H1 (cell line): ENCODE results near the gene PRIMA1. TPM values are rescaled to one million over a fixed set of nuclear protein-coding genes. Genes with fewer than 3 reads are reported as not detected.

ENCODE experiments used
- CTCF ChIA-PET: fragments of 300-600 bp; sonication (Branson Sonifier 250); formaldehyde crosslinking; loops from one replicate; lab custom pipeline; 2021; ENCODE audit not compliant: partially characterized antibody; lab: Charles Lee
- POLR2A ChIA-PET: fragments of 300-600 bp; sonication (Branson Sonifier 250); formaldehyde crosslinking; loops from one replicate; lab custom pipeline; 2021; ENCODE audit warnings: inconsistent platforms; ENCODE audit not compliant: partially characterized antibody; lab: Charles Lee
- DNase-seq, 2 experiments: peaks; one replicate each; pipeline versions ENCODE4 v3.0.0 to v3.0.0-alpha.2; 2010 to 2022; ENCODE audit warnings: low spot score in 2 of 2, low read depth in 1 of 2, mixed read lengths in 1 of 2
- FAIRE-seq: peaks from 2 replicates; lab custom pipeline; 2011; peaks lifted over from hg19 to GRCh38; lab: Jason Lieb, UNC
- H2AFZ ChIP-seq: 2 replicates; pipeline ENCODE4 v1.8.1; 2012; ENCODE audit warnings: low read length, inconsistent platforms
- H2AK5ac ChIP-seq: 2 replicates; pipeline ENCODE4 v1.6.1; 2013; ENCODE audit warnings: low read depth, low read length
- H2BK120ac ChIP-seq: replicated peaks from 2 replicates; pipeline ENCODE3; 2013; ENCODE audit warnings: low read depth, low read length, inconsistent platforms
- H2BK12ac ChIP-seq: 2 replicates; pipeline ENCODE4 v1.6.1; 2013; ENCODE audit warnings: low read depth, low read length
- H2BK15ac ChIP-seq: 2 replicates; pipeline ENCODE4 v1.6.1; 2013; ENCODE audit warnings: low read length
- H2BK20ac ChIP-seq: 2 replicates; pipeline ENCODE4 v1.6.1; 2013; ENCODE audit warnings: low read length
- H2BK5ac ChIP-seq: 2 replicates; pipeline ENCODE4 v1.6.1; 2013; ENCODE audit warnings: low read depth, low read length
- H3K14ac ChIP-seq: 2 replicates; pipeline ENCODE4 v1.6.1; 2013; ENCODE audit warnings: inconsistent platforms; ENCODE audit not compliant: insufficient read length
- H3K18ac ChIP-seq: 2 replicates; pipeline ENCODE4 v1.6.1; 2013; ENCODE audit warnings: low read length; ENCODE audit errors: extremely low read depth
- H3K23ac ChIP-seq: 2 replicates; pipeline ENCODE4 v1.6.1; 2013; ENCODE audit warnings: inconsistent platforms; ENCODE audit not compliant: insufficient read length
- H3K23me2 ChIP-seq: 2 replicates; pipeline ENCODE4 v1.6.1; 2013; ENCODE audit warnings: low read depth, low read length
- H3K27ac ChIP-seq: 2 replicates; pipeline ENCODE4 v1.6.1; 2011; ENCODE audit warnings: low read depth, low read length, inconsistent platforms
- H3K27me3 ChIP-seq, 4 experiments: replicated peaks in 1 of 4; 1 replicate in 1 of 4; 2 replicates in 3 of 4; pipeline versions ENCODE4 v1.6.1 to v1.8.1; 2011 to 2013; ENCODE audit warnings: low read length in 3 of 4, mild to moderate bottlenecking in 3 of 4, inconsistent platforms in 2 of 4, mixed read lengths in 2 of 4, moderate library complexity in 1 of 4; ENCODE audit not compliant: control insufficient read depth in 3 of 4, insufficient read depth in 3 of 4; ENCODE audit errors: extremely low read depth in 1 of 4
- H3K36me3 ChIP-seq, 4 experiments: 2 replicates each; pipeline versions ENCODE4 v1.6.1 to v1.8.1; 2011 to 2013; ENCODE audit warnings: mild to moderate bottlenecking in 4 of 4, low read length in 3 of 4, moderate library complexity in 2 of 4, control low read depth in 1 of 4, inconsistent platforms in 1 of 4; ENCODE audit not compliant: insufficient read depth in 4 of 4, control insufficient read depth in 2 of 4
- H3K4ac ChIP-seq: replicated peaks from 2 replicates; pipeline ENCODE3; 2013; ENCODE audit warnings: low read length, low read depth, mixed read lengths, inconsistent platforms; ENCODE audit not compliant: insufficient read length
- H3K4me1 ChIP-seq, 4 experiments: replicated peaks in 1 of 4; 1 replicate in 1 of 4; 2 replicates in 3 of 4; pipeline versions ENCODE4 v1.6.1 to v1.8.1; 2011 to 2013; ENCODE audit warnings: low read length in 3 of 4, inconsistent platforms in 2 of 4, mixed read lengths in 1 of 4; ENCODE audit not compliant: insufficient read depth in 4 of 4, control insufficient read depth in 3 of 4
- H3K4me2 ChIP-seq, 2 experiments: 2 replicates each; pipeline versions ENCODE4 v1.6.1 to v1.8.1; 2011 to 2013; ENCODE audit warnings: low read depth in 2 of 2, low read length in 2 of 2, control low read depth in 1 of 2, inconsistent platforms in 1 of 2, mild to moderate bottlenecking in 1 of 2; ENCODE audit not compliant: insufficient read depth in 1 of 2
- H3K4me3 ChIP-seq, 4 experiments: fragments of 200-600, 300-600 bp in 1 of 4; sonication (generic), shearing (Covaris generic), sonication (Bioruptor Twin) in 1 of 4; 2 replicates each; pipeline versions ENCODE4 v1.5.1 to v1.8.1; 2011 to 2016; ENCODE audit warnings: low read length in 4 of 4, low read depth in 3 of 4, control low read depth in 2 of 4, inconsistent platforms in 2 of 4, mild to moderate bottlenecking in 2 of 4, mixed read lengths in 1 of 4, moderate library complexity in 1 of 4; ENCODE audit not compliant: insufficient read depth in 2 of 4; ENCODE audit errors: extremely low read depth in 1 of 4
- H3K56ac ChIP-seq: replicated peaks from 2 replicates; pipeline ENCODE3; 2013; ENCODE audit warnings: low read depth, mild to moderate bottlenecking, mixed read lengths, low read length, inconsistent platforms; ENCODE audit not compliant: insufficient read length
- H3K79me1 ChIP-seq: 2 replicates; pipeline ENCODE4 v1.6.1; 2013; ENCODE audit warnings: low read depth, low read length, control low read depth
- H3K79me2 ChIP-seq, 2 experiments: 2 replicates each; pipeline versions ENCODE4 v1.6.1 to v1.8.1; 2012 to 2013; ENCODE audit warnings: low read length in 2 of 2, mild to moderate bottlenecking in 2 of 2, inconsistent platforms in 1 of 2; ENCODE audit not compliant: insufficient read depth in 2 of 2, control insufficient read depth in 1 of 2
- H3K9ac ChIP-seq, 4 experiments: replicated peaks in 1 of 4; 1 replicate in 1 of 4; 2 replicates in 3 of 4; pipeline versions ENCODE4 v1.6.1 to v1.8.1; 2011 to 2013; ENCODE audit warnings: low read depth in 3 of 4, low read length in 3 of 4, control low read depth in 2 of 4, mild to moderate bottlenecking in 2 of 4, moderate library complexity in 2 of 4, inconsistent platforms in 1 of 4; ENCODE audit errors: extremely low read depth in 1 of 4
- H3K9me3 ChIP-seq, 2 experiments: 2 replicates each; pipeline versions ENCODE4 v1.6.1 to v1.8.1; 2012 to 2013; ENCODE audit warnings: mild to moderate bottlenecking in 2 of 2, moderate library complexity in 2 of 2, control low read depth in 1 of 2, inconsistent platforms in 1 of 2, low read depth in 1 of 2, low read length in 1 of 2, mixed read lengths in 1 of 2; ENCODE audit not compliant: insufficient read depth in 2 of 2
- H4K20me1 ChIP-seq, 2 experiments: replicated peaks in 1 of 2; 2 replicates each; pipeline versions ENCODE3 to v1.8.1; 2011 to 2013; ENCODE audit warnings: inconsistent platforms in 2 of 2, low read length in 2 of 2, mild to moderate bottlenecking in 1 of 2; ENCODE audit not compliant: insufficient read depth in 2 of 2, control insufficient read depth in 1 of 2
- H4K5ac ChIP-seq: 2 replicates; pipeline ENCODE4 v1.6.1; 2013; ENCODE audit warnings: low read length, low read depth, mixed read lengths, inconsistent platforms; ENCODE audit not compliant: insufficient read length
- H4K8ac ChIP-seq: 2 replicates; pipeline ENCODE4 v1.8.0; 2013; ENCODE audit warnings: mild to moderate bottlenecking, moderate library complexity, low read length, inconsistent platforms; ENCODE audit not compliant: insufficient read depth; ENCODE audit errors: extremely low read depth
- H4K91ac ChIP-seq: replicated peaks from 2 replicates; pipeline ENCODE3; 2013; ENCODE audit warnings: low read length, mixed read lengths, inconsistent platforms; ENCODE audit not compliant: insufficient read length
- GTF2F1 ChIP-seq: IDR thresholded peaks from 2 replicates; pipeline ENCODE4 v1.6.1; 2012; ENCODE audit warnings: low read depth, low read length, improper control_type of control experiment, borderline replicate concordance
- POLR2A ChIP-seq, 2 experiments: IDR thresholded peaks; 1 replicate in 1 of 2; 2 replicates in 1 of 2; pipeline ENCODE4 v1.6.1; 2011; ENCODE audit warnings: low read depth in 2 of 2, low read length in 2 of 2, mild to moderate bottlenecking in 2 of 2; ENCODE audit errors: control extremely low read depth in 1 of 2
- POU5F1 ChIP-seq: IDR thresholded peaks from 2 replicates; pipeline ENCODE4 v1.6.1; 2011; ENCODE audit warnings: low read depth, mild to moderate bottlenecking, low read length, moderate library complexity
- SP1 ChIP-seq: IDR thresholded peaks from 2 replicates; pipeline ENCODE4 v1.6.1; 2011; ENCODE audit warnings: low read depth, low read length
- ZNF274 ChIP-seq: IDR thresholded peaks from 2 replicates; pipeline ENCODE4 v1.7.0; 2012; ENCODE audit warnings: low read length, borderline replicate concordance; ENCODE audit errors: extremely low read depth
- WGBS, 2 experiments: shearing (Covaris generic) in 1 of 2; methylation state at CpG; one replicate each; pipeline versions ENCODE4 v1.1.6 to v1.1.7; 2013 to 2015; ENCODE audit warnings: low lambda C conversion rate in 2 of 2, mixed read lengths in 2 of 2, inconsistent platforms in 1 of 2, low coverage in 1 of 2, missing lambda C conversion rate in 1 of 2; ENCODE audit not compliant: insufficient replicate concordance in 2 of 2, insufficient coverage in 1 of 2, insufficient read length in 1 of 2; ENCODE audit errors: extremely low coverage in 1 of 2, missing lambda C conversion rate in 1 of 2; 5-methylcytosine and 5-hydroxymethylcytosine counted together
- polyA plus RNA-seq, 7 experiments: library from polyadenylated mRNA; depleted of rRNA in 3 of 7; stranded (reverse) in 5 of 7; unstranded in 2 of 7; fragments of >200 nt in 5 of 7; fragments of 200-250 nt in 2 of 7; gene quantifications; 1 replicate in 5 of 7; 2 replicates in 1 of 7; 4 replicates in 1 of 7; pipeline versions ENCODE4 v1.2.1 to v1.2.3, GENCODE V29; 2011 to 2013; ENCODE audit warnings: missing spikeins in 2 of 7, mixed read lengths in 2 of 7
- total RNA-seq: library from RNA; stranded (reverse); fragmentation: NEBNext Ultra II Directional; extraction: Animal tissue kit (Norgen Biotek cat#: 25700); gene quantifications from 2 replicates; pipeline ENCODE4 v1.2.1, GENCODE V29; 2021
- TF ChIP-seq, protein P1 (sequence below), 3 experiments: IDR thresholded peaks; 1 replicate in 2 of 3; 2 replicates in 1 of 3; pipeline versions ENCODE4 v1.5.1 to v1.6.1; 2011; ENCODE audit warnings: low read length in 3 of 3, mild to moderate bottlenecking in 3 of 3, inconsistent platforms in 2 of 3, low read depth in 1 of 3, moderate library complexity in 1 of 3; ENCODE audit not compliant: insufficient read depth in 1 of 3; ENCODE audit errors: control extremely low read depth in 1 of 3

PRIMA1 gene
- total and polyA plus RNA-seq, 2 of the 8 experiments (the other 6 are each of a cell fraction or from before 2014, with no cell fraction given), result 2.8 to 4.5 TPM

- H3K9ac ChIP-seq, result no peak overlapping the region
- H3K27me3 ChIP-seq, result no peaks in the 10 kb centered on the region
- H3K4ac ChIP-seq, result no peak overlapping the region
- DNase-seq (no peak), FAIRE-seq (no peak)
- no peak overlapping the region for H2BK120ac ChIP-seq
- no peak overlapping the region for H2BK15ac ChIP-seq
- H4K5ac ChIP-seq, result no peak overlapping the region
- H3K56ac ChIP-seq, result no peak overlapping the region
- CTCF ChIA-PET, result no interaction called here
- H3K27ac ChIP-seq, result no peak overlapping the region
- no peaks in the 10 kb centered on the region for H3K36me3 ChIP-seq
- no peak overlapping the region for H3K23ac ChIP-seq
- no peak overlapping the region for H3K4me3 ChIP-seq
- no peak overlapping the region for H4K8ac ChIP-seq
- H3K23me2 ChIP-seq, result no peaks in the 10 kb centered on the region; the same call in 1 of the 2 replicates
- no peaks in the 10 kb centered on the region for H3K79me1 ChIP-seq
- H3K4me2 ChIP-seq, result no peak overlapping the region
- TF ChIP-seq POLR2A (IDR thresholded peaks at IDR 0.05; ENCODE audit: control extremely low read depth in 1 of 2, low read depth in 2 of 2, low read length in 2 of 2) (no peak), POU5F1 (no peak), ZNF274 (no peak), SP1 (no peak), GTF2F1 (no peak)
- TF ChIP-seq, protein P1, sequence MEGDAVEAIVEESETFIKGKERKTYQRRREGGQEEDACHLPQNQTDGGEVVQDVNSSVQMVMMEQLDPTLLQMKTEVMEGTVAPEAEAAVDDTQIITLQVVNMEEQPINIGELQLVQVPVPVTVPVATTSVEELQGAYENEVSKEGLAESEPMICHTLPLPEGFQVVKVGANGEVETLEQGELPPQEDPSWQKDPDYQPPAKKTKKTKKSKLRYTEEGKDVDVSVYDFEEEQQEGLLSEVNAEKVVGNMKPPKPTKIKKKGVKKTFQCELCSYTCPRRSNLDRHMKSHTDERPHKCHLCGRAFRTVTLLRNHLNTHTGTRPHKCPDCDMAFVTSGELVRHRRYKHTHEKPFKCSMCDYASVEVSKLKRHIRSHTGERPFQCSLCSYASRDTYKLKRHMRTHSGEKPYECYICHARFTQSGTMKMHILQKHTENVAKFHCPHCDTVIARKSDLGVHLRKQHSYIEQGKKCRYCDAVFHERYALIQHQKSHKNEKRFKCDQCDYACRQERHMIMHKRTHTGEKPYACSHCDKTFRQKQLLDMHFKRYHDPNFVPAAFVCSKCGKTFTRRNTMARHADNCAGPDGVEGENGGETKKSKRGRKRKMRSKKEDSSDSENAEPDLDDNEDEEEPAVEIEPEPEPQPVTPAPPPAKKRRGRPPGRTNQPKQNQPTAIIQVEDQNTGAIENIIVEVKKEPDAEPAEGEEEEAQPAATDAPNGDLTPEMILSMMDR (IDR thresholded peaks at IDR 0.05; ENCODE audit: control extremely low read depth in 1 of 3, insufficient read depth in 1 of 3, low read depth in 1 of 3, low read length in 3 of 3), result no peak
- TF ChIP-seq, all 59 proteins: peak for 0
- no peak overlapping the region for H2BK20ac ChIP-seq
- POLR2A ChIA-PET, result no interaction called here
- H3K14ac ChIP-seq, result no peak overlapping the region
- no peak overlapping the region for H2BK12ac ChIP-seq
- no peak overlapping the region for H2BK5ac ChIP-seq
- WGBS, 2 experiments, result 87% methylated on average over 2 of the region's 2 CpGs; no CpG with 5 or more reads in 1 of the 2 experiments
- no peak overlapping the region for H3K18ac ChIP-seq
- no peaks in the 10 kb centered on the region for H3K79me2 ChIP-seq
- no peaks in the 10 kb centered on the region for H3K9me3 ChIP-seq
- H2AFZ ChIP-seq, result no peak overlapping the region
- H3K4me1 ChIP-seq, result peaks cover 0 to 2% (median 0%) of the 10 kb centered on the region in 4 experiments; a peak in 1 of 7 replicates
- H2AK5ac ChIP-seq, result no peak overlapping the region
- H4K20me1 ChIP-seq, result no peaks in the 10 kb centered on the region
- no peak overlapping the region for H4K91ac ChIP-seq
Measured at GRCh38 chr14:93676416-93676958, 111.8 kb downstream of the PRIMA1 start.
